Natural killer cell (primary cell): ENCODE measurements around the gene DECR2. TPM values are rescaled to one million over a fixed set of nuclear protein-coding genes. Genes with fewer than 3 reads are reported as not detected.

ENCODE experiments used
- ATAC-seq, 3 donors: fragments of 150-1000 bp in 2 of 3; fragments of 200-7000 bp in 1 of 3; cut with Tn5 transposase; 1 replicate in 1 of 3; 2 replicates in 2 of 3; pipeline ENCODE4 v1.10.0; 2021; ENCODE audit warnings: mild to moderate bottlenecking in 2 of 3, moderate library complexity in 2 of 3
- DNase-seq, 2 donors: peaks; one replicate each; pipeline versions ENCODE4 v3.0.0 to v3.0.0-alpha.2; 2013 to 2021; ENCODE audit warnings: mixed read lengths in 1 of 2
- H3K27ac ChIP-seq: one replicate; pipeline ENCODE4 v1.5.1; 2013; ENCODE audit warnings: mild to moderate bottlenecking, low read length
- H3K27me3 ChIP-seq: one replicate; pipeline ENCODE4 v1.6.1; 2013; ENCODE audit warnings: low read length; ENCODE audit not compliant: control insufficient read depth, insufficient read depth
- H3K36me3 ChIP-seq: one replicate; pipeline ENCODE4 v1.6.1; 2013; ENCODE audit warnings: low read length; ENCODE audit not compliant: control insufficient read depth, insufficient read depth
- H3K4me1 ChIP-seq: one replicate; pipeline ENCODE4 v1.6.1; 2013; ENCODE audit warnings: low read length; ENCODE audit not compliant: control insufficient read depth, insufficient read depth
- H3K4me3 ChIP-seq: one replicate; pipeline ENCODE4 v1.5.1; 2013; ENCODE audit warnings: low read length
- H3K9me3 ChIP-seq: one replicate; pipeline ENCODE4 v1.6.1; 2013; ENCODE audit warnings: low read length; ENCODE audit not compliant: control insufficient read depth, insufficient read depth
- H3K27ac Mint-ChIP-seq, 2 donors: one replicate each; pipeline ENCODE4 v1.8.0; 2022; ENCODE audit warnings: mild to moderate bottlenecking in 2 of 2, mixed read lengths in 2 of 2, moderate library complexity in 1 of 2
- H3K27me3 Mint-ChIP-seq, 2 donors: one replicate each; pipeline ENCODE4 v1.8.0; 2022; ENCODE audit warnings: low read depth in 2 of 2, mixed read lengths in 2 of 2
- H3K36me3 Mint-ChIP-seq: one replicate; pipeline ENCODE4 v1.8.0; 2022; ENCODE audit warnings: mixed read lengths
- H3K4me1 Mint-ChIP-seq, 2 donors: one replicate each; pipeline ENCODE4 v1.8.0; 2022; ENCODE audit warnings: mixed read lengths in 2 of 2
- H3K4me3 Mint-ChIP-seq: one replicate; pipeline ENCODE4 v1.8.0; 2022; ENCODE audit warnings: mild to moderate bottlenecking, moderate library complexity, mixed read lengths
- H3K9me3 Mint-ChIP-seq, 2 donors: one replicate each; pipeline ENCODE4 v1.8.0; 2022; ENCODE audit warnings: mixed read lengths in 2 of 2
- WGBS: methylation state at CpG from one replicate; pipeline ENCODE4 v1.1.7; 2013; ENCODE audit warnings: missing lambda C conversion rate; ENCODE audit not compliant: insufficient coverage; 5-methylcytosine and 5-hydroxymethylcytosine counted together
- intact Hi-C: fragments of 100-400 bp; cut with micrococcal nuclease; formaldehyde crosslinking; loops from one replicate; pipeline ENCODE4 v1.14.2; 2022
- total RNA-seq, 4 donors: library from RNA; stranded (reverse); fragments of 120-200 nt in 1 of 4; gene quantifications; one replicate each; pipeline versions ENCODE4 v1.2.3 to v1.2.4, GENCODE V29; 2013 to 2022
- TF ChIP-seq, protein P1 (sequence below): fragments of 200-600 bp; IDR thresholded peaks from one replicate; pipeline ENCODE4 v1.8.0; 2022; ENCODE audit warnings: antibody characterized with exemption

Gene DECR2
- total RNA-seq, 3 donors from 2014 or later (not counting 1 experiment from before 2014, with no cell fraction given): 9.5 to 13.0 (median 12.9) TPM

- Histone ChIP-seq H3K4me1 (peaks cover 19% of the 10 kb centered on the region), H3K36me3 (no peaks in the 10 kb centered on the region), H3K9me3 (no peaks in the 10 kb centered on the region), H3K27me3 (no peaks in the 10 kb centered on the region), H3K27ac (no peak overlapping the region), H3K4me3 (no peak overlapping the region)
- H3K27ac Mint-ChIP-seq: no peak overlapping the region
- no peaks in the 10 kb centered on the region for H3K9me3 Mint-ChIP-seq
- WGBS: 95% methylated on average over 12 of the region's 12 CpGs
- TF ChIP-seq, protein P1, sequence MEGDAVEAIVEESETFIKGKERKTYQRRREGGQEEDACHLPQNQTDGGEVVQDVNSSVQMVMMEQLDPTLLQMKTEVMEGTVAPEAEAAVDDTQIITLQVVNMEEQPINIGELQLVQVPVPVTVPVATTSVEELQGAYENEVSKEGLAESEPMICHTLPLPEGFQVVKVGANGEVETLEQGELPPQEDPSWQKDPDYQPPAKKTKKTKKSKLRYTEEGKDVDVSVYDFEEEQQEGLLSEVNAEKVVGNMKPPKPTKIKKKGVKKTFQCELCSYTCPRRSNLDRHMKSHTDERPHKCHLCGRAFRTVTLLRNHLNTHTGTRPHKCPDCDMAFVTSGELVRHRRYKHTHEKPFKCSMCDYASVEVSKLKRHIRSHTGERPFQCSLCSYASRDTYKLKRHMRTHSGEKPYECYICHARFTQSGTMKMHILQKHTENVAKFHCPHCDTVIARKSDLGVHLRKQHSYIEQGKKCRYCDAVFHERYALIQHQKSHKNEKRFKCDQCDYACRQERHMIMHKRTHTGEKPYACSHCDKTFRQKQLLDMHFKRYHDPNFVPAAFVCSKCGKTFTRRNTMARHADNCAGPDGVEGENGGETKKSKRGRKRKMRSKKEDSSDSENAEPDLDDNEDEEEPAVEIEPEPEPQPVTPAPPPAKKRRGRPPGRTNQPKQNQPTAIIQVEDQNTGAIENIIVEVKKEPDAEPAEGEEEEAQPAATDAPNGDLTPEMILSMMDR: no peak
- intact Hi-C loops: no loop called here
- peaks cover 8% of the 10 kb centered on the region in 2 donors for H3K4me1 Mint-ChIP-seq
- ATAC-seq (no peak), DNase-seq (no peak)
- no peak overlapping the region for H3K4me3 Mint-ChIP-seq
- H3K27me3 Mint-ChIP-seq: no peaks in the 10 kb centered on the region
- no peaks in the 10 kb centered on the region for H3K36me3 Mint-ChIP-seq
These were observed 3.3 kb downstream of the DECR2 start for GRCh38 chr16:404971-405486.

DNA sequence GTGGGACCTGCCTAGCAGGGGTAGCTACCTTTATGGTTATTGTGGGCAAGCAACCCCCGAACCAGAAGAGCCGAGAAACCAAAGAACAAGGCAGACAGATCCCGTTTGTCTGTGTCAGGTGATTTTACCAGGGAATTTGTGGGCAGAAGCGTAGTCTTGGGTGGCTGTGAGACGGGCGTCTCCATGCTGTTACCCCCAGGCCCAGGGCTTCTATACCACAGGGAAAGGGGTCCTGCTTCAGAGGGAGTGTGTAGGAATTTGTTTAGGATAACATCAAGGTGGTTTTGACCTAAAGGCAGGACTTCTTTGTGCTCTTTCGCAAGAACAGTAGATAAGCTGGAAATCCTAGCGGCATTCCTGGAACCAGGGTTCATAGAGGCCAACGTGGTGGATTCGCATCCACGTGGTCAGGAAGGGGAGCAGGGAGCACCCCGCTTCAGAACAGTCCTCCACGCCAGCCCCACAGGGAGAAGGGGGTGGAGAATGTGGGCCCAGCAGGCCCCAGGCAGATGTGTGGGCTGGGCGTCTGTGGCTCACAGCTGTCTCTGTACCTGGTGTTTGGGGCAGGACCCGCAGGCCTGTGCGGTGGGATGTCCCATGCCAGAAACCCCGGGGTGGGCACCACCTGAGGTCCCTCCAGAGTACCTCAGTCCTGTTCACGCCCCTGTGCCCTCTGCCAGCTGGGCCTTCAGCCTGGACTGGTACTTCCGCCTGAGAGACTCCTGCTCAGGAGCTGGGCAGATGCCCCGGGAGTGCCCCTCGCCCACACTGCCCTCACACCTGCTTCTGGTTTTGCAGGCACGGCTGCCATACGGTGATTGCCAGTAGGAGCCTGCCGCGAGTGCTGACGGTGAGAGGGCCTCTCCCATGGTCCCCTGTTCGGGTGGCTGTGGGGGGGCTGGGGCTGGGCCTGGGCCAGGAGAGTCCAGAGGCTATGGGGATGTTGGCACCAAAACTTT is 4.1 kb downstream of the DECR2 start:
- Mint-ChIP-seq H3K36me3 (no peaks in the 10 kb centered on the region), H3K27me3 (no peaks in the 10 kb centered on the region), H3K9me3 (no peaks in the 10 kb centered on the region), H3K4me1 (peaks cover under 1 to 1% of the 10 kb centered on the region in 2 donors), H3K4me3 (no peak overlapping the region), H3K27ac (no peak overlapping the region)
- TF ChIP-seq, protein P1: no peak
- no peak for DNase-seq
- Histone ChIP-seq H3K36me3 (no peaks in the 10 kb centered on the region), H3K9me3 (no peaks in the 10 kb centered on the region), H3K4me1 (peaks cover 11% of the 10 kb centered on the region), H3K4me3 (no peak overlapping the region), H3K27me3 (no peaks in the 10 kb centered on the region), H3K27ac (no peak overlapping the region)
- no peak for ATAC-seq
- 91% methylated on average over 27 of the region's 27 CpGs for WGBS
- intact Hi-C loops: no loop called here

GRCh38 chr16:407253-407652 is 5.6 kb downstream of the DECR2 start:
- no peak overlapping the region for H3K4me3 Mint-ChIP-seq
- H3K9me3 ChIP-seq: no peaks in the 10 kb centered on the region
- TF ChIP-seq, protein P1: no peak
- H3K27ac ChIP-seq: no peak overlapping the region
- H3K9me3 Mint-ChIP-seq: no peaks in the 10 kb centered on the region
- ATAC-seq: no peak
- no peak overlapping the region for H3K4me3 ChIP-seq
- peaks cover 3% of the 10 kb centered on the region for H3K4me1 ChIP-seq
- intact Hi-C loops: no loop called here
- no peaks in the 10 kb centered on the region for H3K36me3 Mint-ChIP-seq
- H3K27me3 ChIP-seq: no peaks in the 10 kb centered on the region
- H3K27me3 Mint-ChIP-seq: no peaks in the 10 kb centered on the region
- H3K27ac Mint-ChIP-seq: no peak overlapping the region
- no peaks in the 10 kb centered on the region for H3K4me1 Mint-ChIP-seq
- WGBS: 94% methylated on average over 16 of the region's 16 CpGs
- no peaks in the 10 kb centered on the region for H3K36me3 ChIP-seq
- DNase-seq: no peak
